GM18909 (cell line): ENCODE measurements around the gene NCEH1.

Source experiments
- ATAC-seq: cut with Tn5 transposase; IDR thresholded peaks from one replicate; pipeline ENCODE4 v1.9.1; 2021; ENCODE audit warnings: mild to moderate bottlenecking; ENCODE audit not compliant: unreplicated experiment, poor library complexity

The NCEH1 gene

DNA sequence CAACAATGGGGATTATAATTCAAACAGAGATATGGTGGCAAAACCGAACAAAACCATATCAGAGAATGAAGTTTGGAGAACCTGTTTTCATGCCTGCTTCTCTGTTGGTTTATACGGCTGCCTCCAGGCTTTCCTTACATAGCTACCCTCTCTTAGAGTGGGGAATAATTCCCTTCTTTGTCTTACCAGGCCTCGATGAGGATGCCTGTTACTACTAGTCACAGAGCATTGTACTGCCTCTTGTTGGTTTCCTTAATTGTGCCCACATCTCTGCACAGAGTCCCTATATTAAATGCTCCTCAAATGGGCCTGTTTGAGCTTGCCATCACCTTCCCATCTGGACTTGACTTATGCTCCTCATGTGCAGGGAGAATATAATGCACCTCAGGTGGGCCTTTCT lies 92.9 kb downstream of the NCEH1 start:
- ATAC-seq, result no peak

DNA sequence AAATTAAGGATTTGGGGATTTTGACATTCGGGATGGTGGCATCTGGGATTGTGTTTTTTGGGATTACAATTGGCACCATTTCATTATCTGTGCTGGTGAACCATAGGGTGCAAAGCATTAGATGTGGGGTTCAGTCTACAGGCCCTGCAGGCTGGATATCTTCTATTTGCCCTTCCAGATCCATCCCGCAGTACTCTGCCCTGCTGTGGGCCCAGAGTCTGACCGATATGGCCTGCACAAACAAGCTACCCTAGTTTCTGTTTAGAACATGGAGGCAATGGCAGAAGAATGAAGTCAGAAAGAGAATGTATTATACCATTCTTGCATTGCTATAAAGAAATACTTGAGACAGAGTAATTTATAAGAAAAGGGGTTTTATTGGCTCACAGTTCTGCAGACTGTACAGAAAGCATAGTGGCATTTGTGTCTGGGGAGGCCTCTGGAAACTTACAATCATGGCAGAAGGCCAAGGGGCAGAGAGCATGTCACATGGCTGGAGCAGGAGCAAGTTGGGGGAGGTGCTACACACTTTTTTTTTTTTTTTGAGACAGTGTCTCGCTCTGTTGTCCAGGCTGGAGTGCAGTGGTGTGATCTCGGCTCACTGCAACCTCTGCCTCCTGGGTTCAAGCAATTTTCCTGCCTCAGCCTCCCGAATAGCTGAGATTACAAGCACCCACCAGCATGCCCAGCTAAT lies 93.7 kb downstream of the NCEH1 start:
- no peak for ATAC-seq

DNA sequence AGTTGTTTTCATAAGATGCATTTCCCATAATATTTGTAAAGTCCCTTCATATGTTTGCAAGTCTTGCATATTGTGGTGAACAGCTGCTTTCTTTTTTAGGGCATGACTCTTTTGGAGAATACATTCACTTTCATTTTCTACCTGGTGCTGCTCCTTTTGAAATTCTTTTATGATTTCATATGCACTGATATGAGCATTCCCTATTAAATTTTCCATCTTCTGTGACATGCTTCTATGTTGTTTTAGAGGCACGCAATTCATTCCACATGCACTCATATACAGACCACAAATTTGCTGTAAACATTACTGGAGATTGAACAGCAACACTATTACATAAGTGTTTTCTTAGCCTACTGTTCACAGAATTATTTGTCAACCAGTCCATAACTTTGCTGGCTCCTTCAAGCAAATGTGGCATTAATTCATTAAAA lies 94.8 kb downstream of the NCEH1 start:
- ATAC-seq, result peak; percentile 60

DNA sequence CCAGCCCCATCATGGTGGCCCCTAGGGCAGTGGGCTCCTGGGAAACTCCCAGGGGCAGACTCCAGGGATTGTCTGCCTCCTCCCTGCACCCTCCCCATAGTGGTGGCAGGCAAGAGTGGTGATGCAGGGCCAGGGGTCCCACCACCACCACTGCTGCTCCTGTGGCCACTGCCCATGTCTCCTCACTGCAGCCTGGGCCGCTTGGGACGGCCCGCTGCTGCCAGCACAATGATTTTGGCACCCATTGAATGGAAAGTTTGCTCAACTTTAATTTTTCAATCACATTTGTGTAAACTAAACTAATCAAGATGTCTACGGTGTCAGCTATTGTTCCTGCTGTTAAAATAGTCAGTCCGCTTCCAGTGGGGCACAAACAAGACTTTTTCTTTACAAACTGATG lies 95.6 kb downstream of the NCEH1 start:
- no peak for ATAC-seq

DNA sequence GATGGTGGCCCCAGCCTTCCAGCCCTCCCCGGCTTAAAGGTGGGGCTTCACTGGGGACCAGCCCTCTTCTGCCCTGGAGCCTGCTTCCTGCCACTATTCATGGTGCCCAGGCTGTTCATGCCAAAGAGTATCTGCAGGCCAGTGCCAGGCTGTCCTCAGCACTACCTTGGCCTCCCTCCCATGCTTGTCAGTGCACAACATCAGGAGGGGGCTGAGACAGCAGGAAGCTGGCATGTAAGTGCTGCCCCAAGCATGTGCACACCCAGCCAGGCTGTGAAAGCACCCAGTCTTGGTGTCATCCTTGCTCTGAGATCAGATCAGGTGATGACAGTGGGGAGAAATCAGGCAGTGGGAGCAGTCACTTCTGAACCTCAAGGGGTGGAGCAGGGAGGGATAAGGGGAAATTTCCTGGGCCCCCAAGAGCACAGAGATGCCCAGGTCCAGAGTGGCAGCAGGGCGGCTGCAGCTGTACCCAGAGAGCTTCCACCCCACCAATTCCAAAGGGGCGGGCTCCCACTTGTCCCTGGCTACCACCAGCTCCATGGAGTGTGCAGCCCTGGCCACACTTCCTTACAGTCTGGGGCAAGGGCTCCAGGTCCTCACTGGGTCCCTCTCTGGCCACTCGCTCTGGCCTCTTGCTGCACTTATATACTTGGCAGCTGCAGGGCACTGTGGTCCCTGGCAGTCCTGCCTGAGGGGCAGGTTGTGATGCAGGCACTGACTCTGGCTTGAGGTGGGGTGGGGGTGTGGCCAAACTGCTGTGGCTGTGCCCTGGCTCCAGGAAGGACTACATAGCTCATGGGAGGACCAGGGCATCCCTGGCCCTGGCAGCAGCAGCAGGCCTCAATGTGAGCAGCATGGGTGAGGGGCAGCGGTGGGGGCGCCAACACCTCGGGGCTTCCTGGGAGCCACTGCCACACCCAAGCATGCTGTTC lies 96.3 kb downstream of the NCEH1 start:
- ATAC-seq, result no peak

DNA sequence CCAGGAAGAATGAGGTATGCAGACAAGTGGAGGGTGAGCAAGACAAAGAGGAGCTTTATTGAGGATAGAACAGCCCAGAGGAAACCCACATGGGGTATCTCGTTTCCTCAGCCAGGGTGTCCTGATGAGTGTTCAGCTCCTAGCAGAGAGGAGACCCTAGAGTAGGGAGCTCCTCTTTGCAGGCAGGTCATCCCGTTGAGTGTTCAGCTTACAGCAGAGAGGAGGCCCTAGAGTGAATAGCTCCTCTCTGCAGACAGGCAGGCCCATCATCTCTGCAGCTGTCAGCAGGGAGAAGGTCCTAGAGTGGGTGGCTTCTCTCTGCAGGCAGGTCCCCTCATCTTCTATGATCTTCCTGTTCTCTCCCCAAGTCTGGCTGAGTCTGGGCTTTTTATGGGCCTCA lies 97.0 kb downstream of the NCEH1 start:
- ATAC-seq, result no peak

DNA sequence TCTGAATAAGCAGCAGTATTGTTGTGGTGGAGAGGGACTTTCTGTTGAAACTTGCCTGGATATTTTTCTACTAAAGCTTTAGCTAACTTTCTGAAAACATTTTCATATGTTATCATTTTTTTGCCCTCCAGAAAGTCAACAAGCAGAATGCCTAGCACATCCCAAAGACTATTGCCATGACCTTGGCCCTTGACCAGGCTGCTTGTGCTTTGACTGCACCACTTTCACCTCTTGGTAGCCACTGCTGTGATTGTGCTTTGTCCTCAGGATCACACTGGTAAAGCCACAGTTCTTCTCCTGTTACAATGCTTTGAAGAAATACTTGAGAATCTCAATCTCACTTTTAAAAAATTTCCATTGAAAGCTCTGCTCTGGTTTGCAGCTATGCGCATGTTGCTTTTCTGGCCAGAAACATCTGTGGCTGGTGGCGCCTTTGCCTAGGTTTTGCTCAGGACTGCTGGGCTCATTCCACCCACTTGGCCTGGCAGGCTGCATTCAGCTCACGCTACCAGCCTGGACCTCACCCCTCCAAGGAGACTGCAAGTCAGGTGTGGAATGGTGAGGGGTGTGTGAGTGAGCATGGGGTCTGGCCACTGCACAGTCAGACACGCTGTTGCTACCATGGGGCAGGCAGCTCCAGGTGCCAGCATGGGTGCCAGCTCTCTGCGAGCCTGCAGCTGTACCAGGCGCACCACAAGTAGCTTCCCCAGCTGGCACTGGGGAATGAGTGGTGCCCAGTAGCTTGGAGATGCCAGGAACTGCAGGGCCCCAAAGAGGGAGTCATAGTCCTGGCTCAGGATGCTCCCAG lies 97.8 kb downstream of the NCEH1 start:
- ATAC-seq, result no peak

DNA sequence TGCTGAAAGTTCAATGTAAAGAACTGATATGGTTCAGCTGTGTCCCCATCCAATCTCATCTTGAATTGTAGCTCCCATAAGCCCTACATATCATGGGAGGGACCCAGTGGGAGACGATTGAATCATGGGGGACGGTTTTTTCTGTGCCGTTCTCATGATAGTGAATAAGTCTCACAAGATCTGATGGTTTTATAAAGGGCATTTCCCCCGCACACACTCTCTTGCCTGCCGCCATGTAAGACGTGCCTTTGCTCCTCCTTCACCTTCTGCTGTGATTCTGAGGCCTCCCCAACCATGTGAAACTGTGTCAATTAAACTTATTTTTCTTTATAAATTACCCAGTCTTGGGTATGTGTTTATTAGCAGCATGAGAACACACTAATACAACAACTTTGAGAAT lies 101.1 kb downstream of the NCEH1 start:
- ATAC-seq, result no peak

DNA sequence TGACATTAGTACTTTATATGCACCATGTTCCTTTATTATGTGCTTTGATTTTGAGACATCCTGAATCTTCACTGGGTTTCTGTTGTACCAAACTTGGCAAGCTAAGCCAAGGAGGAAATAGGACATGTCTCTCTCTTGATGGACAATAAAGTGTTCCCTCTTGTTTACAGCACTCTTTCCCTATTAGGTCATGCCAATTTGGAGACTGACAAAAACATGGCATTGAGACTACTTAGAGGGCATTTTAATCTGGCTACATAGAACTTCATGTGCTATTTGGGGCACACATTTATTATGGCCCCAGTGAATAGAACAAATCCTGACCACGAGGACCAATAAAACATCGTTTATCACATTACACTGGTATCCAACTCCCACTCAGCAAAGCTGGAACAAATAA lies 102.3 kb downstream of the NCEH1 start:
- ATAC-seq, result no peak

DNA sequence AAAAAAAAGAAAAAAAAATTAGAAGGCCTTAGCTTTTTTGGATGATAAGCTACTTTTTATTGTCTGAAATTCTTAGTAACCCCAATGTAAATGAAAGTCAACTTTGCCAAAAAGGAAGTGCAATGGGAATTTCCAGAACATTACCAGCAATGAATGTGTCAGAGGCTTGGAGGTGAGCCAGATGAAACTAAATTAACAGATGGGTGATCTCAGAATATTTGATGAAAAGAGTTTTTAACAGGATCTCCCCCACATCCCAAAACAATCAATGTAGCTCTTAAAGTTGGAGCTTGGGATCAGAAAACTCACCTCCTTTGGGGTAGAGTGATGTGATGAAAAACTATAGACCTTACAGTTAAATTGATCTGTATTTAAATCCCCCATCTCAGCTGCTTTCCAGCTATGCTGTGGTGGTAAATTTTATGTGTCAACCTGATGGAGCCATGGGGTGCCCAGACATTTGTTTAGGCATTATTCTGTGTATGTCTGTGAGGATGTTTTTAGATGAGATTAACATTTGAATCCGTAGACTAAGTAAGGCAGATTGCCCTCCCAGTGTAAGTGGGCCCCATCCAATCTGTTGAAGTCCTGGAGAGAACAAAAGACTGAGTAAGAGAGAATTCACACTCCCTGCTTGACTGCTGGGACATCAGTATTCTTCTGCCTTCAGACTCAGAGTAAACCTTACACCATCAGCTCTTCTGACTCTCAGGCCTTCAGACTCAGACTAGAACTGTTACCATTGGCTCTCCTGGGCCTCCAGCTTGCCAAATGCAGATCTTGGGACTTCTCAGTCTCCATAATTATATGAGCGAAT lies 103.4 kb downstream of the NCEH1 start:
- ATAC-seq, result no peak

DNA sequence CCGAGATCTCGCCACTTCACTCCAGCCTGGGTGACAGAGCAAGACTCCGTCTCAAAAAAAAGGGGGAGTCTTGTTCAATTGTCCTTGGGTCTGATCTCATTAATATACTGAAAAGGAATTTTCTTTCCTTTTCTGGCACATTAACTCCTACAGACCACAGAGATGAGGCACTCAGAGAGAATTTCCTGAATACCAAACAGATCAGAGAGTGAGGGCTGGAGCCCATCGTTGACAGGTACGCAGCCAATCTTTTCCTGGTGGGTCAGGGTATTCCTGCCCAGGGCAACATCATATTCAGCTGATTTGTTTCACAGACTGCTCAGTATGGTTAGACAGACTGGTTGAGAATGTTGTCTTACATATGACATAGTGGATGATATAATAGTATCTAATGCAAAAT lies 104.8 kb downstream of the NCEH1 start:
- ATAC-seq, result no peak

DNA sequence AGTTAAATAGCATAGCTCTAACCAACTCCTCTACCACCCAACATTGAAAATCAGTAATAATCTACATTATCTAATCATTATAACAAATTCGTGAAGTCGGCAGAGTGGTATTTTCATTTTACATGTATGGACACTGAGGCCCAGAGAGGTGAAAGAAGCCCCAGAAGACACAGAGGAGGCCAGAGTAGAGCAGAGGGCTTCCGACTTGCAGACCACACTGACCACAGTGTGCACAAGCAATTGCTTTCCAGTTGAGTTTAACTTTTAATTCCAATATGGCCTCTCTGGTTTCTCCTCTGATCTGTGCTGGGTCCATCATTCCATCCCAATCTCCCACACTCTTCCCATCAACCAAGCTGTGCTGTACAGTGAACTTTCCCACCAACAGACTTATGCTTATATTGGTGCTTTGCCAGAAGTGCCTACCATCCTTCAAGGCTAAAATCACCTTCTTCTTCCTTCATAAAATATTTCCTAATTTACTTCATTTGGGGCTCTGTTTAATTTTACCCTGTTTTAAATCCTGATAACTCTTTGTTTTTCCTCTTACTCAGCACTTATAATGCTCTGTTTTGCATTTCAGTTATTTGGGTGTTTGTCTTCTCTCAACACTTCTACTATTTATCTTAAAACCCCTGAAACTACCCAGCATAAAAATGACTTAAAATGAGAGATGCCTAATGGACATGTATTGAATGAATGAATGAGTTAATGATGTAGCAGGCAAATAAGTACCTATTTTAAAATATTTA lies 105.8 kb downstream of the NCEH1 start:
- ATAC-seq, result no peak

DNA sequence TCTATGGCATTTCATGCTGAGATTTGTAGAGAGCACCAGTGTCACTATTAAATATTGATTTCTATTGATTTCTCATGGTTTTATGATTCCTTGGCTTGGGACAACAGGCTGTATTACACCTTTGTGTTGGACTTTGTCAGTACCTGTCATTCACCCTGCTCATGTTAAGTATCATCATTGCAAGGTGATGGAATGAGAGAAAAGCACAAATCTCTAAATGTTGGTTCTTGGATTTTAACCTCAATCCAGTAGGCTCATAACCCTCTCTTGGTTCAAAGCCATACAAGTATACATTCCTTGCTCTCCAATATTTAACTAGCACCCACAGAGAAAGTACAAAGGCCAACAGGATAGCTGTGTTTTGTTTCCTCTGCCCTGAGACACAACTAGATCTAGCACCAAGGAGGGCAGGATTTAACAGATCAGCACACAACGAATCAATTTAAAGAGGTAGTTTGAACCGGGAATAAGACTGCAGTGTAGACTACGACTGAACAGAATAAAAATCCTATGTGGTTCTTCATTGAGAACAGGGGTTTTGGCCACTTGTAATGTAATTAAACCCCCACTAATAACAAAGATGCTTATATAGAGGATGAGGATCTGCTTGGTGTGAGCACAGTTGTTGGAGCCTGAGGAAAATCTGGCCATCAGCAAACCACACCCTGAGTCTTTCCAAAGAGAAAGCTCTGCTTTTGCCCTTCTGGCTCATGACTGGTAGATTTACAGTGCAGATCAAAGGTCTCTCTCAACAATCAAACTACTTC lies 109.6 kb downstream of the NCEH1 start:
- no peak for ATAC-seq

DNA sequence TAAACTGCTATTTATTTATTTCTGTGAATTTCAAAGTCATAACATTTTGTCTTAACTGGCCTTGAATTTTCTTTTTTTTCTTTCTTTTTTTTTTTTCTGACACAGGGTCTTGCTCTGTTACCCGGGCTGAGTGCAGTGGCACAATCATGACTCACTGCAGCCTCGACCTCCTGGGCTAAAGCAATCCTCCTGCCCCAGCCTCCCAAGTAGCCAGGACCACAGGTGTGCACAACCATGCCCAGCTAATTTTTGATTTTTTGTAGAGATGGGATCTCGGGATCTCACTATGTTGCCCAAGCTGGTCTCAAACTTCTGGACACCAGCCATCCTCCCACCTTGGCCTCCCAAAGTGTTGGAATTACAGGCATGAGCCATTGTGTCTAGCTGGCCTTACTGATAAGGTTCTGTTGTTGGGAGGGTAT lies 110.2 kb downstream of the NCEH1 start:
- ATAC-seq, result no peak

DNA sequence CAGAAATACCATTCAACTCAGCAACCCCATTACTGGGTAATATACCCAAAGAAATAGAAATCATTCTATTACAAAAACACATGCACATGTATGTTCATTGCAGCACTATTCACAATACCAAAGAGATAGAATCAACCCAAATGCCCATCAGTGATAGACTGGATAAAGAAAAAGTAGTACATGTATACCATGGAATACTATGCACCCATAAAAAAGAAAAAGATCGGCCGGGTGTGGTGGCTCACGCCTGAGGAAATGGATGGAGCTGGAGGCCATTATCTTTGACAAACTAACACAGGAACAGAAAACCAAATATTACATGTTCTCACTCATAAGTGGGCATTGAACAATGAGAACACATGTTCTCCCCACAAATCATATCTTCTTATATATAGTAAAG lies 112.0 kb downstream of the NCEH1 start:
- no peak for ATAC-seq

DNA sequence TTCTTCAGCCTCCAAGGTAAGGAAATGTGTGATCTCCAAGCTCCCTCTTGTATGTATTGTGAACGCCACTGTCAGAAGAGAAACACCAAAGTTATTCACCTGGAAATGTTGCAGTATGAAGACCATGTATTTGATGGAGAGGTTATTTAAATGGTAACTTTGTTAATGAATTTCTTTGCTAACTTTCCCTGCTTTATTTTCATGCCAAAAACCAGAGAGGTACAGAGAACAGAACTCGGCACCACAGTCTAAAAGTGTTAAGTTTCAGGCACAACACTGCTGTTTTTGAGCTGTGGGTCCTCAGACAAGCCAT lies 114.5 kb downstream of the NCEH1 start:
- no peak for ATAC-seq

DNA sequence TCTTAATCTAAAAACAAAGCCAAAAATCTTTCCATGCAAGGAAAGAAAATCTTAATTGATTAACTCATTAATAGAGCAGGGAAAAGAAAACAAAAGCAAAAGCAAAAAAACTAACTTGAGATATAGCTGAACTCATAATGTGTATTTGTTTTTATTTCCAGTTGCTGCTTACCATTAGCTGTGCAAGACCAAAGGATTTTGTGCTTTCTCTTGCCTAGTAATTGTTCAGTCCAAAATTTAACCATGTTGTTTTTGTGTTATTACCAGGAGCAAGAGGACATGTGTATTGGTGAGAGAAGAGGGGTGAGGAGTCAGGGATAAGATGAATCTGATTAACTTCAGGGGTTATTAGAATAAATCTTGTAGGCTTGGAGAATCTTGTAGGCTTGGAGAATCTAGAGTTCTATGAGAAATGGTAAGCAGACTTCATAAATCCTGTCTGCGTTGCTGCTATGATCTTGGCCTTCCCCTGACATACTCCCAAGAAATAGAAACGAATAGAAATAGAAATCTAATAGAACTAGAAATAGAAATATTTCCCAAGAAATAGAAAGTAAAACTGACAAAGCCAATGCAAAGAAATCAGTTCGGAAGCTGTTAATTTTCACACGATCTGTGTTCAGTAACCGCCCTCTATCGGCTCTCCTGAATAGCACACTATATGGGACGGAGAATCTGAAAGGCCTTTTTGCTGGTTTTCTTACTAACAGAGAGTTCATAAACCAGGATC lies 115.0 kb downstream of the NCEH1 start:
- peak; percentile 41 for ATAC-seq
